Measurements from ENCODE around the gene SCO2.

The SCO2 gene

GRCh38 chr22:50473855-50474671 lies 51.3 kb downstream of the SCO2 start:
- DNase-seq, result peak; percentile 42

All from stimulated activated CD4-positive, alpha-beta T cell treated with anti-CD3 and anti-CD28 coated beads, Interleukin-4, amount 100 ng/mL, for 1 hour (primary cell).